Measurements from ENCODE around the gene TMEM240.
"Not testable (repeated sequence)": the region's sequence is repeated elsewhere in the genome, so short reads cannot be mapped to it uniquely, and the experiment has no call there.

TMEM240 gene

GRCh38 chr1:1540818-1541628, 599 bp upstream of the TMEM240 start:
- DNase-seq (ENCODE audit: low read depth) = no peak

DNA sequence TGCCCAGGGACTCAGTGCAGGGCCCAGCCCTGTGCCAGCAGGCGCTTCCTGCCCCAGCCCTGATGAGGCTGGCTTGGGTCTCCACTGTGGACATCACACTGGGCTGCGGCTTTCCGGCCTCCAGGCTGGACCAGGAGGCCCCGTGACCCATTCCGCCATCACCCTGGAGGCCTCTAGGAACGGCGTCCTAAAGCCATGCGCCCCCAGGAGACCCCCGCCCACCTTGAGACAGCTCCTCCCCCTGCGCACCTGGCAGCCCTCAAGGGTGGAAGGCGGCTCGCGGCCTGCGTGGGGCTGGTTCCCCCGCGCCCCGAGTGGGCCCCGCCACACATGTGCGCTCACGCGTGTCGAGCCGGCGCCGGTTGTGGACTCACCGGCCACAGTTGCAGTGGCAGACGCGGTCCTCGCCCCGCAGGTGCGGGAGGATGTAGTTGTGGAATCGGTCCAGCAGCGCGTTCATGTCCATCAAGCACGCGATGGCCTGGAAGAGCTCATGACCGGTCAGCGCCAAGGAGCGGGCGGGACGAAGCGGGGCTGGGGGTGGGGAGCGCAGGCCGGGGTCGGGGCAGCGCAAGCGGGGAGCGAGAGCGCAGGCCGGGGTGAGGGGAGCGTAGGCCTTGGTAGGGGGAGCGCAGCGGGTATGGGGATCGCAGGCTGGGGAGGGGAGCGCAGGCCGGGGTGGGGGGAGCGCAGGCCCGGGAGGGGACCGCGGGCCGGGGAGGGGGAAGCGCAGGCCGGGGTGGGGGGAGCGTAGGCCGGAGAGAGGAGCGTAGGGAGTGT, 924 bp downstream of the TMEM240 start:
- peak; percentile 55 for DNase-seq (ENCODE audit: low read depth)

- DNase-seq (ENCODE audit: low read depth) = no peak
Measured at GRCh38 chr1:1538989-1539309, 1.5 kb downstream of the TMEM240 start.

DNA sequence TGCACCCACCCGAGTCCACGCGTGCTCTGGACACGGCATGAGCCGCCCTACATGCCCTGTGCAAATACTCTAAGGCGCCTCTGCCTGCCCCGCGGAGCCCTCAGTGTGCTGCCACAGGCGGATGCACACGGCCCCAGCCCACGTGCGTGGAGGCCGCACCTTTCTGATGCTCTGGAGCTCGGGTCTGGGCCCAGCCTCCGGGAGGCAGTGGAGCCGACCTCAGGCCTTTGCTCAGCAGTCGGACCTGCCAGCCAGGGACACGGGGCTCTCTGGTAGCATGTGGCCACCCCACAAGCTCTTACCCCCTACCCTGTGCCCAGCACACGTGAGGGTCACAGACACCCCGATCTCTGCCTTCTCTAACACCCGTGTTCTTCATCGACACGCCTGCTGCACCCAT, 2.1 kb downstream of the TMEM240 start:
- no peak for DNase-seq (ENCODE audit: low read depth)

DNA sequence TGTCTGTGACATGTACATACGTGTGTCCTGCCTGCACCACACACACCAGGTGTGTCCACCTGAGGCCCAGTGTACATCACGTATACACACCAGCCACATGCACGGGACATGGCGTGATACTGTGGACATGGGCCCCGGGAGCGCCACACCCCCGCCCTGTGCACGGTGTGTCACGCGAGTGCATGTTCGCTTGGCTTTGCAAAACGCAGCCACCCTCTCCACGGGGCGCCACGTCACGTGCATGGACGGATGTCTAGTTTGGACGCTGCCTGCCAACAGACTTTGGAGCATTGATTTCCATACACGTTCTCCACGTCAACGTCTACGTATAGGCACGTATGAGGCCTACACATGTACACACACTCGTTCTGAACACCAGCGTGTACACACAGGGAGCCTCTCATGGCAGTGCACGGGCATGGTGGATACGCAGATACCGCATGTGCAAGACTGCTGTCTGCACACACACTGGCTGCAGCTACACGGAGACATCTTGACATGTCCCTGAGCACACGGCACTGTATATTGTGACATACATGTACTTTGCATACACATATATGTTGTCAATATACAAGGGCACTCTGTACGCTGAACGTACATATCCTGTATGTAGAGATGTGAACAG, 2.7 kb downstream of the TMEM240 start:
- no peak for DNase-seq (ENCODE audit: low read depth)

DNA sequence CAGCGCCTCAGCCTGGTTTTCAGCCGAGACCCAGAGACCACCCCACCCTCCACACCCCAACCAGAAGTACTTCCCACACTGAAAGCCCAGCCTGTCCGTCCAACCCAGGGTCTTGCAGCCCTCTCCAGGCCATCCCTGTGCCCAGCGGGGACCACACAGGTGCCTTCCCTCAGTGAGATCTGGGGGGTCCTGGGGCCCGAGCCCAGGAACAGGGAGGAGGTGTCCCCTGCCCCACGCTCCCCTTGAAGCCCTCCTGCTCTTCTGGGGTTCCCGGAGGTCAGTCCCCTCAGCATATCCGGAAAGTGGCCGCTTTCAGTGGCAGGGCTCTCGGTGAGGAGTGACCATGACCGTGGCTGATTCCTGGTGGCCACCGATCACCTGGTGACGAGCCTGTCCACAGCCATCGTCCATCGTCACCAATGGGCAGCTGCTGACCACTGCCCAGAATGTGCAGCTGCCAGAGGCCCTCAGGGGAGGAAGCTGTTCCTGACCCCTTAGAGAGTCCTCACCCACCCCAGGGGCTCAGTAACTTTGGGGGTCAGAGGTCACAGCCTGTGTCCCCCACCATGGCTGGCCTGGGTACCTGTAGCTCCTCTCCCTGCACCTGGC, 3.4 kb downstream of the TMEM240 start:
- no peak for DNase-seq (ENCODE audit: low read depth)

GRCh38 chr1:1536019-1536937, 4.1 kb downstream of the TMEM240 start:
- DNase-seq (ENCODE audit: low read depth) = no peak

- no peak for DNase-seq (ENCODE audit: low read depth)
Measured at GRCh38 chr1:1535201-1536018, 5.0 kb downstream of the TMEM240 start.

GRCh38 chr1:1534401-1535154, 5.8 kb downstream of the TMEM240 start:
- DNase-seq (ENCODE audit: low read depth) = no peak

DNA sequence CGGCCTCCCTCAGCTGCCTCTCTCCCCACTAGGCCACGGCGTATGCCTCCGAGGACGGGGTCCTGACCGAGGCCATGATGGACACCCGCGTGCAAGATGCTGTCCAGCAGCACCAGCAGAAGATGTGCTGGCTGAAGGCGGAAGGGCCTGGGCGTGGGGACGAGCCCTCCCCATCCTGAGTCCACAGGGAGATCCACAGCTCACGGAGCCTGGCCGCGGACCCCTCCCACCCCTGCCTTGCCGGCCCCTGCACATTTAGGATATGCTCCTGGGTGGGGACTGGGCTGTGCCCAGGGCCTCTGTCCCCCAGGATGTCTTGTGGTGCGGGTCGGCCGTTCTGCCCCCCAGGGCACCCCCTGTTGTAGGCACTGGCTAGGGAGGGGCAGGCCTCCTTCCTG, 6.5 kb downstream of the TMEM240 start:
- not testable (repeated sequence) for DNase-seq (ENCODE audit: low read depth)

DNA sequence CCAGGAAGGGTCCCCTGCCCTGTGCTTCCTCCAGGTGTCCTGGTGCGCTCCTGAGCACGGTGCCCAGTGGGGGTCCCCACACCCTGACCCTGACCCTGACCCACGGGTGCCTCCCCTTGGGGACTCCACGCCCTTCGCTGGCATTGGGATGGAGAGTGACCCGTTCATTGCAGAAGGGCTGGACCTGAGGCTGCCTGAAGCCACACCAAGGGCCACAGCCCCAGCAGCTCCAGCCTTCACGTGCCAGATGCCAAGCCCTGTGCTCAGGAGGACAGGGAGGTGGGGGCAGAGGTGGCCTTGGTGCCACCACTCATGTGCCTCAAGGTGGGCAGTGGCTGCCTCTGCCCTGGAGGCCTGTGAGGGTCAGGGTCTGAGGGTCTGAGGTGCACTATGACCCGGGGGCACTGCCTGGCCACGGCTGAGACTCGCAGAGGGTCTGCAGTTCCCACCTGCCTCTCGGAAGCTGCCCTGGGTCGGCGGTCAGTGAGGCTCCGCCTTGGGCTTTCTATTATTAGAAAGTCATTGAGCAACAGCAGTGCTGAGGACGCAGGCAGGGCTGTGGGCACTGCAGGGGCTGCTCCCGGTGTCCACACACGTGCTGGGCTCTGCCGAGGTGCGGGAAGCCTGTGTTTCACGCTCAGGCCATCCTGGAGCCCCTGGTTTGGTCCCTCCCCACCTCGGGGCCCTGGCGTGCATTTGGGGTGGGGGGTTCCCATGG, 7.1 kb downstream of the TMEM240 start:
- DNase-seq (ENCODE audit: low read depth) = not testable (repeated sequence)

DNA sequence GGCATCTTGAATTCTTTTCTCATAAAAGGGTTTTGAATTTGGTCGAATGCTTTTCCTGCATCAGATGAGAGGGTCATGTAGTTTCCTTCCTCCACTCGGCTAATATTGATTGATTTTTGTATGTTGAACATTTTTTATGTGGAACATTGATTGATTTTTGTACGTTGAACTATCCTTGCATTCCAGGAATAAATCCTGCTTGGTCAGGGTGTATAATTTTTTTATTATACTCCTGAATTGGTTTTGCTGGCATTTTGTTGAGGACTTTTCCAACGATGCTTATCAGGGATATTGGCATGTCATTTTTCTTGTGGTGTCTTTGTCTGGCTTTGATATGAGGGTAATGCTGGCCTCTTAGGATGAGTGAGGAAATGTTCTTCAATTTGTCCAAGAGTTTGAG, 8.5 kb downstream of the TMEM240 start:
- DNase-seq (ENCODE audit: low read depth) = no peak

- DNase-seq (ENCODE audit: low read depth) = no peak
Measured at GRCh38 chr1:1529936-1530335, 10.5 kb downstream of the TMEM240 start.

DNA sequence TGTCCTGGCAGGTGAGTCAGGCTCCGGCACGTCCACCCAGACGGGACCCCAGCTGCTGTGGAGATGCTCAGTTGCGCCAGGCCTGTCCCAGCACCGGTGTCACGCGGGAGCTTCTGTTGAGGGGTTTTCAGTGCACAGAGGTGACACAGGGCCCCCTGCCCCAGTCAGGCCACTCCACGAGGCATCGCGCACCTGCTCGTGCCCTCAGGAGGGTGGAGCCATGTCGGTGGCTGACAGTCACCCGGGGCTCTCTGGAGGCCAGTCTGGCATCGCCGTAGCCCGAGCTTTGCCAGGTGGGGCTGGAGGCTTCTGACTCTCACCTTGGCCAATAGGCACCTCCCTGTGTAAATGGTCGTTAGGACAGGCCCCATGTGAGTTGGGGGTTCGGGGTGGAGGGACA, 11.1 kb downstream of the TMEM240 start:
- DNase-seq (ENCODE audit: low read depth) = no peak

GRCh38 chr1:1528301-1529267, 11.8 kb downstream of the TMEM240 start:
- no peak for DNase-seq (ENCODE audit: low read depth)

DNA sequence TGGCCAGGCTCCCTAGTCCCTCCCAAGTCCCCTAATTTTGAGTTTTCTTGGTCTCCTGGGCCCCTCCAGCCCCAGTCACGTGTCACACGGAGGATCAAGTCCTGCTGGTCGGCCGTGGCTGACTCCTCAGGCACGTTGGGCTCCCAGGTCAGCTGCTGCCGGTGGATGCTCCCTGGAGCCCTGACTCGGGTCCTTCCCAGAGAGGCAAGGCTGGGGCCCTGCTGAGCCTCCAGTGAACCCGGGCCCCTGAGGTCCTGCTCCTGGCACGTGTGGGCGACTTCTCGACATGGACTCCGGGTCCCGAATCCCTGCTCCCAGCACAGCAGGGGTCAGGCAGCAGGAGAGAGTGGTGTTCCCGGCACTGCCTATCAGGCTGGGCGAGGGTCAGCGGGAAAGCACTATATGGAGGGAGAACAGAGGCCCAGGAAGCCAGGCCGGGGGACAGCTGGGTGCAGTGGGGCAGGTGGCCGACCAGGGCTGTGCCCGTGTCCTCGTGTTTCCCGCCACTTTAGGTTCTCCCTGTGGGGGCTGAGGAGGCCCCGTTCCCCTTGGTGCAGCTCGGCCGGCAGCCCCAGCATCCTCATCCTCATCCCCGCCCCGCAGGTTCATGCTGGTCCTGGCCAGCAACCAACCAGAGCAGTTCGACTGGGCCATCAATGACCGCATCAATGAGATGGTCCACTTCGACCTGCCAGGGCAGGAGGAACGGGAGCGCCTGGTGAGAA, 13.2 kb downstream of the TMEM240 start:
- no peak for DNase-seq (ENCODE audit: low read depth)

- not testable (repeated sequence) for DNase-seq (ENCODE audit: low read depth)
Measured at GRCh38 chr1:1526476-1526875, 13.9 kb downstream of the TMEM240 start.
